HG03521 (cell line): ENCODE results near the gene TNK2.

Experiments used
- ATAC-seq: cut with Tn5 transposase; IDR thresholded peaks from one replicate; pipeline ENCODE4 v1.9.1; 2021; ENCODE audit warnings: mild to moderate bottlenecking, moderate library complexity; ENCODE audit not compliant: unreplicated experiment

The TNK2 gene

GRCh38 chr3:195854628-195855294 is 53.6 kb downstream of the TNK2 start:
- ATAC-seq: no peak

GRCh38 chr3:195853996-195854395 is 54.4 kb downstream of the TNK2 start:
- ATAC-seq: no peak

- no peak for ATAC-seq
Measured at GRCh38 chr3:195853036-195853435, 55.3 kb downstream of the TNK2 start.

GRCh38 chr3:195850857-195851543 is 57.4 kb downstream of the TNK2 start:
- peak; percentile 68 for ATAC-seq

- no peak for ATAC-seq
Measured at GRCh38 chr3:195849322-195850074, 58.9 kb downstream of the TNK2 start.

- no peak for ATAC-seq
Measured at GRCh38 chr3:195847055-195847950, 61.0 kb downstream of the TNK2 start.

DNA sequence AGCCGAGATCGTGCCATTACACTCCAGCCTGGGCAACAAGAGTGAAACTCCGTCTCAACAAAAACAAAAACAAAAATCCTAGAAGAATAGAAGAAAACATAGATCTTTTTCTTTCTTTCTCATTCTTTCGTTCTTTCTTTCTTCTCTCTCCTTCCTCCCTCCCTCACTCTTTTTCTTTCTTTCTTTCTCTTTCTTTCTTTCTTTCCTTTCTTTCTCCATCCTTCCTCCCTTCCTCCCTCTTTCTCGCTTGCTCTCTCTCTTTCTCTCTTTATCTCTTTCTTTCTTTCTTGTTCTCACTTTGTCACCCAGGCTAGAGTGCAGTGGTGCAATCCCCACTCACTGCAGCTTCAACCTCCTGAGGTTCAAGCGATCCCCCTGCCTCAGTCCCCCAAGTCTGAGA is 62.9 kb downstream of the TNK2 start:
- no peak for ATAC-seq

DNA sequence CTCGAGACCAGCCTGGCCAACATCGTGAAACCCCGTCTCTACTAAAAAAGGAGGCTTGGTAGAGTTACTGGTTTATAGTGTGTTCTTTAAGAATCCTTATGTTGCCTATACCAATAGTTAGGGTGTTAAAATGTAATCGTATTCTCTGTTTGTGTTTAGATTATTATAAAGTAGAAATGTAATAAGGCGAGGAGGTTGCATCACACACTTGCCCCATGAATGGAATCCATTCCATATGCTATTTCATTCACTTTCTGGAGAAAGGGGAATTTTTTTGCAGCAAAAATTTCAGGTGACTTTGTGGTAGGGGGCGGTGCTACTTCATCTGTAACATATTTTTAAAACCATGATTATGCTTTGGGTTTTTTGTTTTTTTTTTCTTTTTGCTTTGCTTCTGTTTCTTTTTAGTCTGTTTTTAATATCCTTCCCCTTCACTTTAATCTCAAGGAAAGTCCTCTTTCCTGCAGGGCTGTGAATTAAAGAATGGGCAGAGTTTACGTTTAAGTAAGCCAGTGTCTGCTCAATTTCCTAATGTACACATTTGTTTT is 63.6 kb downstream of the TNK2 start:
- ATAC-seq: no peak

DNA sequence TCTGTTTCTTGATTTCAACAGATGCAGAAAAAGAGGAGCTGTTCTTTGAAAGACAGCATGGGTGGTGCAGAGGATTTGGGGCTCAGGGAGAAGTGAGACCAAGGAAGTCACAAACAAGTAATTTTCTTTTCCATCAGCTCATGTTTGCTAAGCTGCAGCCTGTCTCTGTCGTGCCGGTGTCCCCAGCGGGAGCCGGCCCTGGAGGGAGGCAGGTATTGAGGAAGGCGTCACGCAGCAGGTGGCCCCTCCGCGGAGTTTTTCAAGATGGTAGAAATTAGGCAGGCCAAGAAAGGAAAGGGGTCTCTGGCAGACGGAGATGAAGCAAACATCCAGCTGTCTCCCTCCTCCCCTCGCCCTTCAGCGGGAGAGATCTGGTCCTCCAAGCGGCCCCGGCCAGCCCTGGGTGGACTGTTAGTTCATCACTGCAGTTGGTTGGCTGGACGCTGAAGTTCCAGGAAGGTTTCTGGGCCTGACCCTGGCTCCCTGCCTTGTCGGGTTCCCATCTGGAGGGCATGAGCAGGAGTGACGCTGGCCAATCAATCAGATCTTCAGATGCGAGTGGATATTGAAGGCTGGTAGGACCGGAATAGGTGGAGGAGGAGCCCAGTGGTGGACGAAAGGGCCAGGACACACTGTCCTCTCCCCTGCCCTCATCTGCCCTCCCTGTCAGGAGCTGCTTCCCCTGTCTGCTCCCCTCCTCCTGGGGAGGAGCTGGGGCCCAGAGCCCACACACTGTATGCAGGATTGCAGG is 68.9 kb downstream of the TNK2 start:
- ATAC-seq: no peak

DNA sequence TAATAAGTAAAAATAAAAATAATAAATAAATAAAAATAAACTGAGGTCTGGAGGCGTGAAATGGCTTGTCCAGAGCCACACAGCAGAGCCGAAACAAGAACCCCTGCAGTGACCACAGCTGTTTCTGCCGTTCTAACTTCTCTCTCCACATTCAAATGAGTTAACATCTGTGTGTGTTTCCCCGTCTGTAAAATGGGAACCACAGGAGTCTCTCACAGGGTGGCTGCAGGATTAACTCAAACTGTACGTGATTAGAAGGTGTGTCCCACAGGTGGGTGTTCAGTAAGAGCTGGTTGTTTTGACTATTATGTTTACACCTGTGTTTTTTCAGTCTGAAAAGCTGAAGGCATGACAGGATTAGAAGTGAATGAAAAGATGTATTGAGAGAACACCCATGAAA is 69.6 kb downstream of the TNK2 start:
- ATAC-seq: no peak

DNA sequence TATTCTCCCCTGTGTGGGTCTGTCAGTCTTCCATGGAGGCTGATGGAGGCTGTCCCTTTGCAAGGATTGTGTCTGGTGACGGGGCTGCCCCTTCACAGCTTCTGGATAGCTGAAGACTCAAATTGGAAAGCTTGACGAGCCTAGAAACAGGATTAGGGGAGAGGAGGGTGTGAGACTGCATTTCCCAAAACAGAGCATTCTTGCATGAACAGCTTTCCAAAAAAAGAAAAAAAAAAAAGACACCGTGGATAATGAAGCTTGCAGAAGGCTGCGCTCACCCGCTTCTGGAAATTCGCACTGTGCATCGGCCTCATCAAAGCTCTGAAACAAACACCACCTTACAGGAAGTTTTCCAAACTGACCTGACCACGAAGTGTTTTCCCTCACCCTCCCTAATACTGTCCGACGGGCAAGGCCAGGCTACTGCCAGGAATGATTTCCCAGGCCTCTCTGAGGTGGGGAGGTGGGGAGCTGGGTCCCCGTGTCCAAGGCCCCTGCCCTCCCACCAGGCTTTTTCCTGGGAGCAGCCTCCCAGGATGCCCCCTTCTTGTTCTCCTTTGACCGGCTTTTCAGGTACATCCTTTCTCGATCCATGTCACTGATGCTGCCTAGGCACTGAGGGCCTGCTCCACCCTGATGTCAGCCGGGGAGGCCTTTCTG is 71.7 kb downstream of the TNK2 start:
- no peak for ATAC-seq

GRCh38 chr3:195835791-195836190 is 72.6 kb downstream of the TNK2 start:
- no peak for ATAC-seq

DNA sequence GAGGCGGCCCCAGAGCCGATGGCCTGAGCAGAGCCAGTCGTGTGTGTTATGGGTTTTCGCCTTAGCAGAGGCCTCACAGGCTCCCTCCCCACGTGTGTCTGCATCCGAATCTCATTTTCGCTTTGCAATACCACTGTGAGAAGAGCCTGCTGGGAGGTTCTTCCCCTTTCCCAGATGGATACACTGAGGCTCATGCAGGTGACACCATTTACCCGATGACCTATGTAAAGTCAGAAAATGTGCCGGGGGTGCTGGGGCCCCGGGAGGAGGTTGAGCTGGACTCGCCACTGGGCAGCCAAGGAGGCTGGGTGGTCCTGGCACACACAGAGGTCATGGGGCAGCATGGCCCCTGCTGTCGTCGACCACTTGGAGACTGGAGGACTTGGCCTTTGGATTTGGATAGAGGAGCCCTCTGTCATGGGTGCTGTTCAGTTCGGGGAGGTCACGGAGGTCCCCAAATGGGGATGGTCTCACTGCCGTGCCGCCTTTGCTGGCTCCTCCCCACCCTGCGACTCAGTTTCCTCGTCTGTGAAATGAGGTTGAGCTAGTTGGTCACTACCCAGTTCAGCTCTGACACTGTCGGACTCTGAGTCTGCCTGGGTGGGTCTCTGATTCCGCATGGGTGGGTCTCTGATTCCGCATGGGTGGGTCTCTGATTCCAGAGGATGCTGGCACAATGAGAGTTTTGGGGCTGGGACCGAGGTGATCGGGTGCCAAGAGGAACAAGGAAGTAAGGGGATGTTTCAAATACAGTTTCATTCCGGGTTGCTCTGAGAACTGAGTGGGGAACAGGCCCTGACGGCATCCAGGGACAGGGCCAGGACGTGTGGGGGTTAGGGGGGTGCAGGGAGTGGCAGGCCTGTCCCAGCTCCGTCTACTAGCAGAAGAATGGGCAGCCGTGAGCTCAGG is 73.4 kb downstream of the TNK2 start:
- no peak for ATAC-seq

GRCh38 chr3:195829897-195830254 is 78.5 kb downstream of the TNK2 start:
- no peak for ATAC-seq

DNA sequence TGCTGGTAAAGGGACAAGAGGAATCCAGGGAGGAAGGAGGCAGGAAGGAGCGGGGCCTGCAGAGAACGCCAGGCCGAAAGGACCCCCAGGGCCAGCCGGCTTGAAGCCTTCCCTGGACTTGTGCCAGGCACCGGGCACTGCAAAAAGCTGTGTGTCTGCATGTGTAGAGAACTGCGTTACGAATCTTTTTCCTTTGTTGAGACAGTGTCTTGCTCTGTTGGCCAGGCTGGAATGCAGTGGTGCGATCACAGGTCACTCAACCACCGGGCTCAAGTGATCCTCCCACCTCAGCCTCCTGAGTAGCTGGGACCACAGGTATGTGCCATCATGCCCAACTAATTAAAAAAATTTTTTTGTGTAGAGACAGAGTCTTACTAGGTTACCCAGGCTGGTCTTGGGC is 79.6 kb downstream of the TNK2 start:
- no peak for ATAC-seq

DNA sequence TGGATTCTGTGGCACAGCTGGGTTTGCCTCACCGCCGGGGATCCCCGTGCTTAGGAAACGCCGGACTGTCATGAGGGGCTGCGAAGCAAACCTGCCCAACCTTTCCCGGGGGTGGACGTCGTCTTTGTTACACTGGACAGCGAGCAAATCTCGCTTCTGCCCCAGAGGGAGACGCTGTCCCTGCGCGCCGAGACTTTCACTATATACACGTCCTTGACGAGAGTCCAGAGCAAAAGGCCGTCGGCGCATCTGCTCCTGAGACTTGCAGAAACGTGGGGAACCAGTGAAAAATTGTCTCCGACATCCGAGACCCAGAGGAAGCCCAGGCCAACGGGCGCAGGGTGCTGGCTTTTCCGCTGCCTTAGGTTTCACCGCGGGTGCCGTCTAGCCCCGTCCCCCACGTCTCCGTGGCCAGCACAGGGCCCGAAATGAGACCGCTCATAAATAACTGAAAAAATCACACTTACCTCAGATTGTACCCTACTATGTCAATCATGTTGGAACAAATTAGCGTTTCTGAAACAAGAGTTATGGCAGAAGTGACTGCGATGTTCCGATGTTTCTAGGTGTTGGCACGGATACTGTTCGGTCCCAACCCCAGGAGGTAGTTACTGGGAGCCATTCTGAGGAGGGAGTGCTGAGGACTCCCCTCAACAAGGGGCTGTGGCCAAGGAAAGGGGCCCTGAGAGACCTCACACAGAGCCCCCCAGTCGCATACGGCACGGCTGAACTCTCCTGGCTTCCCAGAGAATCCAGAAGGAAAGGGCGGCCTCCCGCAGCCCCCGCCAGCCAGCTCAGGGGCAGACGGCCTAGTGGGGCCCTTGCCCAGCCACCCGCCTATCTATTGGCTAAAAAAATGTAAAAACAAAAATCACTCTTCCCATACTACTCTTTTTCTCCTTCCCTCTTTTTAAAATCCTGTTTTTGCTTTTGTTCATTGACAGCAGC is 82.2 kb downstream of the TNK2 start:
- no peak for ATAC-seq

- ATAC-seq: no peak
Measured at GRCh38 chr3:195825191-195825588, 83.2 kb downstream of the TNK2 start.
